T follicular helper cell (primary cell): Measurements from ENCODE around the gene ZXDC.

ENCODE experiments used
- DNase-seq: peaks from one replicate; pipeline ENCODE4 v3.0.0-alpha.2; 2020; ENCODE audit warnings: low read depth

The ZXDC gene

GRCh38 chr3:126435456-126436315 is 40.0 kb downstream of the ZXDC start:
- DNase-seq: no peak

- DNase-seq: no peak
Observed at GRCh38 chr3:126434931-126435411, 40.7 kb downstream of the ZXDC start.

- DNase-seq: no peak
Observed at GRCh38 chr3:126434264-126434590, 41.5 kb downstream of the ZXDC start.

- DNase-seq: no peak
Observed at GRCh38 chr3:126433496-126434263, 42.0 kb downstream of the ZXDC start.

GRCh38 chr3:126433105-126433430 is 42.6 kb downstream of the ZXDC start:
- DNase-seq: no peak

- DNase-seq: no peak
Observed at GRCh38 chr3:126432361-126433104, 43.2 kb downstream of the ZXDC start.

- no peak for DNase-seq
Observed at GRCh38 chr3:126431103-126431534, 44.6 kb downstream of the ZXDC start.

- no peak for DNase-seq
Observed at GRCh38 chr3:126424751-126425150, 50.9 kb downstream of the ZXDC start.

GRCh38 chr3:126424039-126424717 is 51.5 kb downstream of the ZXDC start:
- no peak for DNase-seq

- DNase-seq: no peak
Observed at GRCh38 chr3:126423191-126424038, 52.3 kb downstream of the ZXDC start.

GRCh38 chr3:126422571-126423091 is 53.1 kb downstream of the ZXDC start:
- DNase-seq: no peak

- DNase-seq: no peak
Observed at GRCh38 chr3:126422121-126422520, 53.6 kb downstream of the ZXDC start.

- DNase-seq: no peak
Observed at GRCh38 chr3:126421573-126422119, 54.0 kb downstream of the ZXDC start.

- DNase-seq: no peak
Observed at GRCh38 chr3:126419886-126420786, 55.6 kb downstream of the ZXDC start.

- DNase-seq: no peak
Observed at GRCh38 chr3:126419151-126419703, 56.5 kb downstream of the ZXDC start.

GRCh38 chr3:126418661-126419131 is 57.0 kb downstream of the ZXDC start:
- no peak for DNase-seq

- no peak for DNase-seq
Observed at GRCh38 chr3:126417981-126418530, 57.6 kb downstream of the ZXDC start.

- DNase-seq: no peak
Observed at GRCh38 chr3:126417515-126417914, 58.2 kb downstream of the ZXDC start.

GRCh38 chr3:126416943-126417342 is 58.7 kb downstream of the ZXDC start:
- DNase-seq: no peak
